ENCODE data around the gene APOB. TPM values are rescaled to one million over a fixed set of nuclear protein-coding genes. Genes with fewer than 3 reads are reported as not detected.

APOB gene
- total RNA-seq, 1 donor from 2014 or later: under 0.01 TPM

DNA sequence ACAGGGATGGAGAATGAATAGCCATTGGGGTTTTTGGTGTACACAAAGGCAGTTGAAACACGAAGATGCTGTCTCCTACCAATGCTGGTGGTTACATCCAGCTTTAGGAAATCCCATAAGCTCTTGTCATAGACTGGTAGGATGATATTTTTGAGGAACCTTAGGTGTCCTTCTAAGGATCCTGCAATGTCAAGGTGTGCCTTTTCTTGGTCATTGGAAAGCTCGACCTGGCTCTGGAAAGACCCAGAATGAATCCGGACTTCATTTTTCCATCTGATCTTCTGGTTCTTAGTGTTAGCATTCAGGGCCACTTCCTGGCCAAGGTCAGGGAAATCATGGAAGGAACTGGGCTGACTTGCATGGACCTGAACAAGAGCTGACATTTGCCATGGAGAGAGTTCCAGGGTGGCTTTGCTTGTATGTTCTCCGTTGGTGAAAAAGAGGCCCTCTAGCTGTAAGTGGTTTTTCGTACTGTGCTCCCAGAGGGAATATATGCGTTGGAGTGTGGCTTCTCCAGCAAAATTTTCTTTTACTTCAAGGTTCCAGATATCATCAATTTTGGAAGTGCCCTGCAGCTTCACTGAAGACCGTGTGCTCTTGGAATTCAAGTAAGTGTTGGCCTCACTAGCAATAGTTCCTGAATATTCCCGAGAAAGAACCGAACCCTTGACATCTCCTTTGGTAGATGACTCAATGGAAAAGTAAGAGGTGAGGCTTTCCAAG, 38.0 kb downstream of the APOB start:
- H3K4me3 ChIP-seq (ENCODE audit: low read depth, low read length): no peak overlapping the region
- TF ChIP-seq, protein P1, sequence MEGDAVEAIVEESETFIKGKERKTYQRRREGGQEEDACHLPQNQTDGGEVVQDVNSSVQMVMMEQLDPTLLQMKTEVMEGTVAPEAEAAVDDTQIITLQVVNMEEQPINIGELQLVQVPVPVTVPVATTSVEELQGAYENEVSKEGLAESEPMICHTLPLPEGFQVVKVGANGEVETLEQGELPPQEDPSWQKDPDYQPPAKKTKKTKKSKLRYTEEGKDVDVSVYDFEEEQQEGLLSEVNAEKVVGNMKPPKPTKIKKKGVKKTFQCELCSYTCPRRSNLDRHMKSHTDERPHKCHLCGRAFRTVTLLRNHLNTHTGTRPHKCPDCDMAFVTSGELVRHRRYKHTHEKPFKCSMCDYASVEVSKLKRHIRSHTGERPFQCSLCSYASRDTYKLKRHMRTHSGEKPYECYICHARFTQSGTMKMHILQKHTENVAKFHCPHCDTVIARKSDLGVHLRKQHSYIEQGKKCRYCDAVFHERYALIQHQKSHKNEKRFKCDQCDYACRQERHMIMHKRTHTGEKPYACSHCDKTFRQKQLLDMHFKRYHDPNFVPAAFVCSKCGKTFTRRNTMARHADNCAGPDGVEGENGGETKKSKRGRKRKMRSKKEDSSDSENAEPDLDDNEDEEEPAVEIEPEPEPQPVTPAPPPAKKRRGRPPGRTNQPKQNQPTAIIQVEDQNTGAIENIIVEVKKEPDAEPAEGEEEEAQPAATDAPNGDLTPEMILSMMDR (IDR thresholded peaks at IDR 0.05; ENCODE audit: insufficient read depth, low read length, severe bottlenecking): no peak
- no peaks in the 10 kb centered on the region for H3K36me3 ChIP-seq (ENCODE audit: control insufficient read depth, insufficient read depth, low read length)
- DNase-seq (ENCODE audit: low read depth): no peak
- FAIRE-seq: no peak
- no peaks in the 10 kb centered on the region for H3K27me3 ChIP-seq (ENCODE audit: control insufficient read depth, insufficient read depth, low read length)

- FAIRE-seq (peak; percentile 36), DNase-seq (ENCODE audit: low read depth) (no peak)
- TF ChIP-seq, protein P1 (IDR thresholded peaks at IDR 0.05; ENCODE audit: insufficient read depth, low read length, severe bottlenecking): no peak
These were observed 38.7 kb downstream of the APOB start for GRCh38 chr2:21005111-21005699.

GRCh38 chr2:21004181-21004572, 39.7 kb downstream of the APOB start:
- TF ChIP-seq, protein P1 (IDR thresholded peaks at IDR 0.05; ENCODE audit: insufficient read depth, low read length, severe bottlenecking): no peak
- Histone ChIP-seq H3K4me3 (ENCODE audit: low read depth, low read length) (no peak overlapping the region), H3K36me3 (ENCODE audit: control insufficient read depth, insufficient read depth, low read length) (no peaks in the 10 kb centered on the region), H3K27me3 (ENCODE audit: control insufficient read depth, insufficient read depth, low read length) (no peaks in the 10 kb centered on the region)
- no peak for FAIRE-seq
- no peak for DNase-seq (ENCODE audit: low read depth)

More at GRCh38 chr2:21005111-21005699, 38.7 kb downstream of the APOB start:
- Histone ChIP-seq H3K36me3 (ENCODE audit: control insufficient read depth, insufficient read depth, low read length) (no peaks in the 10 kb centered on the region), H3K4me3 (ENCODE audit: low read depth, low read length) (no peak overlapping the region), H3K27me3 (ENCODE audit: control insufficient read depth, insufficient read depth, low read length) (no peaks in the 10 kb centered on the region)

DNA sequence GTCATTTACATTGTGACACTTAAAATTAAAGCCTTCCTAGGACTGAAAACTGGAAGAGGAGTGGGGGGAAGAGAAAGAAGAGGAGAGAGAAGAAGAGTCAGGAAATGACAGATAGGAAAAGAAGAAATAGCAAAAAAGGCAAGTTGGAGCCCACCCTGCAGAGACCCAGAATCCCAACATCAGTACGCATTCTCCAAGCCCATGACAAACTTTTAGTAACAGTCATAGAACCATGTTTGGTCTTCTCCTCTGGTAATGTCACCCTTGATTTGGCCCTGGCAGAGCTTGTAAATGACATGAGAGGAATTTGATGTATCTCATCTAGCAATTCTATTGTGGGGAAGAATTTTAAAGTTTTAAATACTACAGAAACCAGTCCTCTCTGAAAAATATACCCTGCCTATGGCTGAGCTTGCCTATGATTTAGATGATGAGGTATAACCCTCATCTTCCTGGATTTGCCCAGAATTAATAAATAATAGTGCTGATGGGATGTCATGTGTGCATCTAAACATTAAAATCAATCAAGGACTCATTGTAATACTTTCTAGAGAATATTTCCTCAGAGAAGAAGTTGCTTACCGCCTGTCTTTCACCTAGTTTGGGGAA, 40.2 kb downstream of the APOB start:
- H3K27me3 ChIP-seq (ENCODE audit: control insufficient read depth, insufficient read depth, low read length): no peaks in the 10 kb centered on the region
- DNase-seq (ENCODE audit: low read depth): no peak
- H3K36me3 ChIP-seq (ENCODE audit: control insufficient read depth, insufficient read depth, low read length): no peaks in the 10 kb centered on the region
- no peak for FAIRE-seq
- no peak overlapping the region for H3K4me3 ChIP-seq (ENCODE audit: low read depth, low read length)
- TF ChIP-seq, protein P1 (IDR thresholded peaks at IDR 0.05; ENCODE audit: insufficient read depth, low read length, severe bottlenecking): no peak

DNA sequence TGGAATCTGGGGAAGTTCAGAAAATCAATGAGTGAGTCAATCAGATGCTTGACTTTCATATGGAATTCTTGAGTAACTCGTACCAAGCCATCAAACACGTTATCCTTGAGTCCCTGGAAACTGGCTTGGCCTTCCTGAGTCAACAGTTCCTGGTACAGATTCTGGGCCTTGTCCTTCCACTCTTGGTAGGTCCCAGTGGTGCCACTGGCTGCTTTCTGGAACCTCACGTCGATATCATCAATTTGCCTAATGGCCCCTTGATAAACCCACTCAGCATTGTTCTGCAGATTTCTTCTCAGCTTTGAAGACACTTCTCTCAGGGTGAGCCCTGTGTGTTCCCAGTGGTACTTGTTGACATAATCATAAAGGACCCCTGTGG, 41.1 kb downstream of the APOB start:
- H3K4me3 ChIP-seq (ENCODE audit: low read depth, low read length): no peak overlapping the region
- FAIRE-seq: peak; percentile 72
- TF ChIP-seq, protein P1 (IDR thresholded peaks at IDR 0.05; ENCODE audit: insufficient read depth, low read length, severe bottlenecking): no peak
- H3K27me3 ChIP-seq (ENCODE audit: control insufficient read depth, insufficient read depth, low read length): no peaks in the 10 kb centered on the region
- no peaks in the 10 kb centered on the region for H3K36me3 ChIP-seq (ENCODE audit: control insufficient read depth, insufficient read depth, low read length)
- DNase-seq (ENCODE audit: low read depth): no peak
